GM12891 (cell line): ENCODE measurements around the gene DLG5.
"Not testable (repeated sequence)": the region's sequence is repeated elsewhere in the genome, so short reads cannot be mapped to it uniquely, and the experiment has no call there.

Source experiments
- DNase-seq: peaks from one replicate; pipeline ENCODE4 v3.0.0; 2011; ENCODE audit warnings: low spot score; ENCODE audit not compliant: insufficient read length
- FAIRE-seq: peaks from 2 replicates; lab custom pipeline; 2011; peaks lifted over from hg19 to GRCh38; lab: Jason Lieb, UNC
- PAX5 ChIP-seq: IDR thresholded peaks from 2 replicates; pipeline ENCODE4 v1.6.1; 2011; ENCODE audit warnings: low read length, moderate library complexity, mild to moderate bottlenecking; ENCODE audit not compliant: insufficient read depth, severe bottlenecking
- POLR2A ChIP-seq: IDR thresholded peaks from 2 replicates; pipeline ENCODE4 v1.6.1; 2011; ENCODE audit warnings: low read depth, low read length, control low read depth
- POLR2AphosphoS5 ChIP-seq: IDR thresholded peaks from 2 replicates; pipeline ENCODE4 v1.6.1; 2011; ENCODE audit warnings: low read depth, low read length, control low read depth
- POU2F2 ChIP-seq: IDR thresholded peaks from 2 replicates; pipeline ENCODE4 v1.6.1; 2011; ENCODE audit warnings: low read depth, mild to moderate bottlenecking, control low read depth, low read length, moderate library complexity
- SPI1 ChIP-seq: IDR thresholded peaks from 2 replicates; pipeline ENCODE4 v1.6.1; 2011; ENCODE audit warnings: low read depth, low read length, control low read depth
- TAF1 ChIP-seq: IDR thresholded peaks from 2 replicates; pipeline ENCODE4 v1.6.1; 2011; ENCODE audit warnings: low read depth, low read length, control low read depth

DLG5 gene

DNA sequence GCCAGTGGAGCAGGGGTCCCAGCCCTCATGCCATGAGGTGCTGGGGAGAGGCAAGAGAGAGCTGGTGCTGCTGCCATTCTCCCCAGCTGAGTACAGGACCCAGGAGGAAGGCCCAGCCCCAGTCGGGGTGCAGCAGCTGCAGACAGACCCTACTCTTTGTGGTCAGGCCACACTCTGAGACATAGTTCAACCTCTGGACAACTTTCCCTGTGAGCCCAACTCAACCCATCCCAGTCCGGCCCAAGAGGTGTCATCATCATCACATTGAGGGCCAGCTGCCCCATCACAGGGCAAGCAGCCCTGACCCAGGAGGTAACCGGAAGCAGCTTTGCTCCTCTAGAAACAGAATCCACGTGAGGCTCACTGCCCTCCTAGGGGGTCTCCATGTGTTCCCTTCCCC lies 155.1 kb downstream of the DLG5 start:
- FAIRE-seq (no peak), DNase-seq (no peak)
- TF ChIP-seq SPI1: no peak

DNA sequence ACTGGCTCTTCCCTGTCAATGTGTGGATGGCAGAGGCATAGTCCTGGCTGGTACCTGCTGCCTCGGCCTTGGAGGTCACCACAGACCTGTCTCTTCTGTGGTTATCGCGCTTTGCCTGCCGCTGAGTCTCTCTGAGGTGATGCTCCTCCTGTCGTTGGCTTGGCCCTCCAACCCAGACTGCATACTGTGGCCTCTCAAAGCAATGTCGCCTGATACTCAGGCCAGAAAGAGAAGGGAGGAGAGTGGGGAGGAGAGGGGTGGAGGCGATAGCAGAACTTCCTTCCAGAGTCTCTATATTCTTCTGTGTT lies 155.7 kb downstream of the DLG5 start:
- TF ChIP-seq TAF1: no peak
- no peak for TF ChIP-seq SPI1
- no peak for TF ChIP-seq POU2F2
- no peak for TF ChIP-seq POLR2A
- TF ChIP-seq PAX5: no peak
- TF ChIP-seq POLR2AphosphoS5: no peak
- no peak for FAIRE-seq
- DNase-seq: no peak

DNA sequence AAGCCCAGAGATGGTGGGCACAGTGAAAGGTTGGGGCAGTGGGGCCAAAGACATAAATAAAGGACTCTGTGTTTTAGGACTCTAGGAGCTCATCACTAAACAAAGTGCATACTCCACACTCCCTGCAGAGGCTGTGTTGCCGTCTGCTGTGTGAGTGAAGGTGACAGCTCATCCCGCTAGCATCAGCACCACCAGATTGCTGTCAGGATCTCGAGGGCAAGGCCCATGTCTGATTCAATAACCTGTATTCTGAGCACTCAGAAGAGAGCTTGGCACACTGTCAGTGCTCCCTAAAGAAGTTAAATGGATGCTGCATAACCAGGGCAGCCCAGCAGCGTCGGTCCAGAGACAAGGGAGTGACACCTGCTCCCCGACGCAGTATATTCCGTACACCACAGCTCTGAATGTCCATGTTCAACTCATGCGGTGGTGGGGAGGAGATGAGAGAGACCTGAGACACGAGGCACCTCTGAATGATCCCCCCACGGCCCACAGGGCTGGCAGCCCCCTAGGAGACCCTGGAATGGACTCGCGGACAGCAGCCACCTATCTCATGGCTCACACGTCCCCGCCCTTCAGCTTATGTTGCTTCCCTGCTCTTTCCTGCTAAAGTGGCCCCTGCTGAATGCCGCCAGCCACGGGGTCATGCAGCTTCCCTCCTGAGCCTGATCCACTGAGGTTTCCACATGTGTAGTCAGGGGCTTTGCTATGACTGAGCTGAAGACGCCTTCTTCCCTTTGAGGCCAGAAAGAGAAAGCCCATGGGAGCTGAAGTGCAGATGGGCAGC lies 156.3 kb downstream of the DLG5 start:
- FAIRE-seq (no peak), DNase-seq (no peak)
- TF ChIP-seq SPI1 (no peak), POLR2A (no peak), PAX5 (no peak), POU2F2 (no peak), TAF1 (no peak), POLR2AphosphoS5 (no peak)

DNA sequence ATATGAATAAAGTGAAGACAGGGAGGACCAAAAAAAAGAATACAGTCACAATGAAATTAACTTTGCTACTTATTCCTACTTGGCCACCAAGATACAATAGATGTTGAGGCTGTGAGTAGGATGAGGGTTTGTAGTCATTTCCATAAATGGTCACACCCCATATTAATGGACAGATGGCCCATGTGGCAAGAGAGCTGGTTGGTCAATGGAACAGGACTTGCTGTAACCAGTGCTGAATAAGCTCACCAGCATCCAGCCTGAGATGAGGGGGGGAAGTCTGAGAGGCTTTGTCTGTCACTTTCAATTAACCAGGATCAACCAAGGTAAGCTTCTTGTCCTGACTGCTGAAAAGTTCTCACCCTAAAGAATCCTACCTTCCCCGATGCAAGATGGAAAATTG lies 158.5 kb downstream of the DLG5 start:
- DNase-seq (no peak), FAIRE-seq (no peak)
- TF ChIP-seq POLR2A (no peak), POU2F2 (no peak), SPI1 (no peak), TAF1 (no peak), PAX5 (no peak), POLR2AphosphoS5 (no peak)

DNA sequence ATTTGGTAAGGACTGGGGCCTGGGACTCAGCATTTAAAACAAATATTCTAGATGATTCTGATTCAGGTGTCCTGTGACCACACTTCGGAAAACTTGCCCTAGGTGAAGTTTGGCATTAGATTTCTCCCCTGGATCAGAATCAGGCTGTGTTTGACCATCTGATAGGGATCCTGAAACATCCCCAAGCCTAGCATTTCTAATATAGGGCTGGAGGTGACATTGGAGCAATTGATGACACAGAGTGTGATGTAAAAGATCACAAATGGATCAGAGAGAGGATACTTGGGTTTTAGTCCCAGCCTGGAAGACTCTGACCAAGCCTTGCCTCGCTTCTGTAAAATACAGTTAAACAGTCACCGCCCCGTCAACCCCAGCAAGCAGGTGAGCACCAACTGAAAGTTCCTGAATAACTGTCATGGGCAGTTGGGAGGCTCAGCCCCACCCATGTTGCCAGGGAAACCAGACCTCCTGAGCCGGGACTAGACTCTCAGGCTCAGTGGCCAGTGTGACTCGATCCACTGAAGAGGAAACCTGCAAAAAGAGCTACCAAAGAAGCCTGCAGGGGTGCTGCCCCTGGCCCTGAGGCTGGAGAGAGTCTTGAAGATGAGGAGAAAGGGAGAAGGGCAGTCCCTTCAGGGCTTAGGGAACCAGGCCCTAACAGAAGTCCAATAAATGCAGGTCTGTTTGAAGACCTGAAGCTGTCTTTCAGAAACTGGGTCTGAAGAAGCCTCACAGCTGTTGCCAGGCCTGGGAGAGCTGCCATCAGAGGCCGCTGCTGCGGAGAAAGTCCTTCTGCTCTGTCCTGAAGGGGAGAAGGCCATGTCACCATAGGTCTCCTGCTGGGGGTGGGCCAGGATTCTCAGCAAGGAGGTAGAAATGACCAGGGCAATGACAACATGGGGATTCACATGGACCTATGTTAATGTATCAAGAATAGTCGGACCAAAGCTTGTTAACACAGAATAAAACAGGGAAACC lies 162.8 kb downstream of the DLG5 start:
- no peak for FAIRE-seq
- no peak for DNase-seq
- TF ChIP-seq POLR2AphosphoS5 (no peak), PAX5 (no peak), TAF1 (no peak), POU2F2 (no peak), SPI1 (no peak), POLR2A (no peak)

DNA sequence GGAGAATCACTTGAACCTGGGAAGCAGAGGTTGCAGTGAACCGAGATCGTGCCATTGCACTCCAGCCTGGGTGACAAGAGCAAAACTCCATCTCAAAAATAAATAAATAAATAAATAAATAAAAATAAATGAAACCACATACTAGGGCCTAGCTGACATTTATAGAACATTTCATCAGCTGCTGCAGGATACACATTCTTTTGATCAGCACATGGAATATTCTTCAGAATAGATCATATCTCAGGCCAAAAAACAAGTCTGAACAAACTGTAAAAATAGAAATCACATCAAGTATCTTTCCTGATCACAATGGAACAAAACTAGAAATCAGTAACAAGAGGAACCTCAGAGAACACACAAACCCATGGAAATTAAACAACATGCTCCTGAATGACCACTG lies 168.1 kb downstream of the DLG5 start:
- not testable (repeated sequence) for DNase-seq, FAIRE-seq

DNA sequence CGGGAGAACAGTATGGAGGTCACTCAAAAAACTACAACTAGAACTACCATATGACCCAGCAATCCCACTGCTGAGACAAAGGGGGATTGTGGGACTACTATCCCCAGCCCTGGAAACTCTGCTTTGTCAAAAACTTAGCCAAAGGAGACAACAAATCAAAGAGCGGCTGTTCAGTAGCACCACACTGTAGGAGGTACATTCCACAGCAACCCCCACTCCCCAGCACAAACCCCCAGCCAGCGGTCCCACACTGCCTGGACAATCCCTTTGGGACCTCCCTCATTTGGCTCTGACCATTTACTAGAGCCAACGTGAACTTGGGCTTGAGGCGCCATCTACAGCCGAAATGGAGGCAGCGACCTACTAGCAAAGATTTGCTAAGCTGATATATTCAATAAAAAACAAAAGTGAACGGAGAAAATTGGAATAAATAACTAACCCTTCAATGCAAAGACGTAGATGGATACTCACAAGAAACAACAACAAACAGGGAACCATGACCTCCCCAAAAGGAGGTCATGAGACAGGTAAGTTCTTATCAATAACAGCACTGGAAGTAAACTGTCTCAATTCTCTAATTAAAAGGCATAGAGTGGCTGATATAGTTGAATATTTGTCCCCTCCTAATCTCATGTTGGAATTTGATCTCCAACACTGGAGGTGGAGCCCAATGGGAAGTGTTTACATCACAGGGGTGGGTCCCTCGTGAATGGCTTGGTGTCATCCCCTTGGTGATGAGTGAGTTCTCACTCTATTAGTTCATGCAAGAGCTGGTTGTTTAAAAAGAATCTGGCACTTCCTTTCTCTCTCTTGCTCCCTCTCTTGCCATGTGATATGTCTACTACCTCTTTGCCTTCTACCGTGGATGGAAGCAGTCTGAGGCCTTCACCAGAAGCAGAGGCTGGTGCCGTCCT lies 170.0 kb downstream of the DLG5 start:
- peak; percentile 67 for FAIRE-seq
- no peak for TF ChIP-seq POLR2A
- no peak for TF ChIP-seq POU2F2
- no peak for TF ChIP-seq TAF1
- no peak for TF ChIP-seq SPI1
- TF ChIP-seq PAX5: no peak
- TF ChIP-seq POLR2AphosphoS5: no peak
- DNase-seq: no peak

DNA sequence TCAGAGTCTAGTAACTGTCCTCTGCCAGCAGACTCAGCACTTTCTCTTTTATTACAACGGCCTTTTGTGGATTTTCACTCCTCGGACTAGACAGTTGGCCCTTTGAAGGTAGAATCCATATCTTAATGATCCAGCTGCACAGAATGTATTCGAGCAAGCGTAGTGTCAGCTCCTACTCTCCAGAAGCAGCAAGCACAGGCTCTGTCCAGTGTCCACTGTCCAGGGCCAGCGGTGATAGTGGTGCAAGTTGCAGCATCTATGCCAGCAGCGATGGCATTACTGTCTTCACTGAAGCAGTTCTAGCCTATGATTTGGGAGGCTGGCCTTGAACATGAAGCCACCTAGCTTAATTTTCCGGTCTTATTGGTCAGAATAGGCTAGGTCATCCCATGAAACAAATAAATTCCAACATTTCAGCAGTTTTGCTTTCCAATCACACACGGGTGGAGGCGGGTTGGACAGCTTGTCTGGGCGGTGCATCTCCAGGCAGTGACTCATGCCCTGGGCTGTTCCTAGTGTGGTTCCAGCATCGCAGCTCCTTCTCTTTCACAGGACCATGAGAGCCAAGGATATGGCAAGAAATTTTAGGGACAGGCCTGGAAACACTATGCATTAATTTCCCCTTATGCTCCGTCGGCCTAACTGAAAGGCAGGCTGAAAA lies 180.4 kb downstream of the DLG5 start:
- TF ChIP-seq SPI1: no peak
- no peak for TF ChIP-seq POU2F2
- no peak for TF ChIP-seq POLR2A
- TF ChIP-seq PAX5: no peak
- TF ChIP-seq POLR2AphosphoS5: no peak
- no peak for TF ChIP-seq TAF1
- no peak for DNase-seq
- FAIRE-seq: no peak

DNA sequence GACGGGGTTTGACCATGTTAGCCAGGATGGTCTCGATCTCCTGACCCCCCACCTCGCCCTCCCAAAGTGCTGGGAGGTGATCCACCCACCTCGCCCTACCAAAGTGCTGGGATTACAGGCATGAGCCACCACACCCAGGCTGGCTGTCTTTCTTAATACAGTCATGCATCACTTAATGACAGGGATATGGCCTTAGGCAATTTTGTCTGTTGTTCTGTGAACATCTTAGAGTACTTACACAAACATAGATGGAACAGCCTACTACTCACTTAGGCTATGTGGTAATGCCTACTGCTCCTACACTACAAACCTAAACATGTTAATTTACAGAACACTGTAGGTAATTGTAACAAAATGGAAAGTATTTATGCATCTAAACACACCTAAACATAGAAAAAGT lies 182.3 kb downstream of the DLG5 start:
- no peak for TF ChIP-seq PAX5
- TF ChIP-seq POLR2A: no peak
- no peak for TF ChIP-seq SPI1
- TF ChIP-seq POU2F2: no peak
- TF ChIP-seq TAF1: no peak
- no peak for TF ChIP-seq POLR2AphosphoS5
- DNase-seq (no peak), FAIRE-seq (no peak)

DNA sequence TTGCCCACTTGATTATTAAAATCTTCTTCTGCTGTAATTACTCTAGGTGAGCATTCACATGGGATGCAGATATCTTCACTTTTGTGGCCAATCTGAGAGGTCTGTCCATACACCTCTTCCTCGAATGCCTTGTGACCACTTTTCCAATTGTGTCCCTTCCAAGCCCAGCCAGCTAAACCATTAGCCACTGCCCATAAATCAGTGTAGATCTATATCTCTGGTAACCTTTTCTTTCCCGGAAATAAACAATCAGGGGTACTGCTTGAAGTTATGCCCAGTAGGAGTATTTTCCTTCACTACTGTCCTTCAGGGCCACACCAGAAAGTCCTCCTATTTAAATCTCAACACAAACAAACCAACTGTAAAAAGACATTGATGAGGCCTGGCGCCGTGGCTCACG lies 184.4 kb downstream of the DLG5 start:
- FAIRE-seq: no peak
- TF ChIP-seq TAF1 (no peak), POLR2A (no peak), PAX5 (no peak), SPI1 (no peak), POLR2AphosphoS5 (no peak), POU2F2 (no peak)
- no peak for DNase-seq

DNA sequence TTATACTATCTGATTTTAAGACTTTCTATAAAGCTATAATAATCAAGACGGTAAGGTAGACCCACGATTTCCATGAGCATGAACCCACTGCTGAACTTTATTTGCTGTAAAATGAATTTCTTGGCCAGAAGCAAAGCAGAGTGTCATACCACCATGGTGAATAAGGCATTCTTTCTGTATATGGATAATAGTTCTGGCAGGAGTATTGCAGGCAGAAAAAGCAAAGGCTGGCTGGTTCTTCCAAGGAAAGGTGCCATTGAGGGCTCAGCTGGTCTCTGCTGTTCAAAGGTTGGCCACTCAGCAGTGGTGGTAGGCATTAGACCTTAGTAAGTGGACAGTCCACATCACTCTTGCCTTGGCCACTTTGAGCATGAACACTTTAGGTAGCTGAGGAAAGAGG lies 184.8 kb downstream of the DLG5 start:
- TF ChIP-seq POU2F2: no peak
- no peak for TF ChIP-seq POLR2A
- TF ChIP-seq SPI1: no peak
- TF ChIP-seq TAF1: no peak
- no peak for TF ChIP-seq POLR2AphosphoS5
- no peak for TF ChIP-seq PAX5
- DNase-seq (no peak), FAIRE-seq (no peak)
